GM10266 (cell line): ENCODE measurements around the gene PTPRT.

Source experiments
- DNase-seq: peaks from one replicate; pipeline ENCODE4 v3.0.0; 2012; ENCODE audit errors: extremely low spot score
- TF ChIP-seq, protein P1 (sequence below): IDR thresholded peaks from 2 replicates; pipeline ENCODE4 v1.5.1; 2012; ENCODE audit warnings: mild to moderate bottlenecking, low read depth; ENCODE audit not compliant: control insufficient read depth, insufficient read depth; ENCODE audit errors: missing control alignments

PTPRT gene

DNA sequence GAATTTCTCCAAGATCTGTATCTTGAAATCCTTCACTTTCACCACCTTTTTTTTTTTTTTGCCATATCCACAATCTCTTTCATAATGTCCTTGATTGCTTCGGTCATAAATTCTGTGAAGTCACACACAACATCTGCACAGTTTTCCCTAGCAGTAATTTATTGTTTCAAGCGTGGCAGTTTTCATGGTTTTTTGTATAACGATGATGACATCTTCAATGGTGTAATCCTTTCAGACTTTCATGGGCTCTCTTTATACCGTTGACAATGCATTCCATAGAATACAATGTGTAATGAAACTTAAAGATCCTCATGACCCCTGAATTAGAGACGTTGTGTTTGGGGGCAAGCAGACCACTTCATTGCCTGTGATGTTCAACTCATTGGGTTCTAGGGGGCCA is 693.1 kb downstream of the PTPRT start:
- TF ChIP-seq, protein P1, sequence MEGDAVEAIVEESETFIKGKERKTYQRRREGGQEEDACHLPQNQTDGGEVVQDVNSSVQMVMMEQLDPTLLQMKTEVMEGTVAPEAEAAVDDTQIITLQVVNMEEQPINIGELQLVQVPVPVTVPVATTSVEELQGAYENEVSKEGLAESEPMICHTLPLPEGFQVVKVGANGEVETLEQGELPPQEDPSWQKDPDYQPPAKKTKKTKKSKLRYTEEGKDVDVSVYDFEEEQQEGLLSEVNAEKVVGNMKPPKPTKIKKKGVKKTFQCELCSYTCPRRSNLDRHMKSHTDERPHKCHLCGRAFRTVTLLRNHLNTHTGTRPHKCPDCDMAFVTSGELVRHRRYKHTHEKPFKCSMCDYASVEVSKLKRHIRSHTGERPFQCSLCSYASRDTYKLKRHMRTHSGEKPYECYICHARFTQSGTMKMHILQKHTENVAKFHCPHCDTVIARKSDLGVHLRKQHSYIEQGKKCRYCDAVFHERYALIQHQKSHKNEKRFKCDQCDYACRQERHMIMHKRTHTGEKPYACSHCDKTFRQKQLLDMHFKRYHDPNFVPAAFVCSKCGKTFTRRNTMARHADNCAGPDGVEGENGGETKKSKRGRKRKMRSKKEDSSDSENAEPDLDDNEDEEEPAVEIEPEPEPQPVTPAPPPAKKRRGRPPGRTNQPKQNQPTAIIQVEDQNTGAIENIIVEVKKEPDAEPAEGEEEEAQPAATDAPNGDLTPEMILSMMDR, result no peak
- DNase-seq, result no peak

DNA sequence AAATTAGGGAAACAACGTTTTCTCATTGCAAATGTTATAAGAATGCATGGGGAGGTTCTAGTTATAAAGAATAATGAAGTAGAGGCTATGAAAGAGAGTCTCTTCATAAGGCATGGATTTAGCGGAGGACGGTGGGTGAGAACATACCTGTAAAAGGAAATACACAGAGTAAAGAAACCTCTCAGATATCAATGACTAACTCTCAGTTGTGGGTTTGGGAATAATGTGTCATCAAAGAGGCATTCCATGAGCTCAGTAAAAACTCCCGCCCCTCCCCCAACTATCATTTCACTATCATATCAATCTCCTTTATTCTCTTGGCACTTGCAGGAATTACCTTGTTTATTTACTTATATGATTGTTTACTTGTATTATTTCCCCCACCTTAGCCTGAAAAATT is 695.4 kb downstream of the PTPRT start:
- no peak for DNase-seq
- TF ChIP-seq, protein P1, result no peak

DNA sequence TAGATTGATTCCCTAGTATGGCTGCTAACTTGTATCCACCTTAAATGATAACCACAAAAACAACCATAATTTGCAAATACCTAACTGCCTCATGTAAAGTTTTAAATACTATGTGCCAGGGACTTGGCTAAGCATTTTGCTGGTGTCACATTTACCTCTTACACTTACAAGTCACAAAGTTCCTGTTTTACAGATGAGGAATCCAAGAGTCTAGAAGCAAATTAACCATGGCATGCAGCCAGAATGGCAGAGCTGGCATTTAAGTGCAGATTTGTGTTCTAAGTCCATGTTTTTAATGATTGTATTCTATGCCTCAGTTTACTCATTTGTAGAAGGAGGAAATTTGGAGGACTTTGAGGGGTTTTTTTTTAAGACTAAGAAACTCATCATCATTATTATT is 696.7 kb downstream of the PTPRT start:
- TF ChIP-seq, protein P1, result no peak
- no peak for DNase-seq

DNA sequence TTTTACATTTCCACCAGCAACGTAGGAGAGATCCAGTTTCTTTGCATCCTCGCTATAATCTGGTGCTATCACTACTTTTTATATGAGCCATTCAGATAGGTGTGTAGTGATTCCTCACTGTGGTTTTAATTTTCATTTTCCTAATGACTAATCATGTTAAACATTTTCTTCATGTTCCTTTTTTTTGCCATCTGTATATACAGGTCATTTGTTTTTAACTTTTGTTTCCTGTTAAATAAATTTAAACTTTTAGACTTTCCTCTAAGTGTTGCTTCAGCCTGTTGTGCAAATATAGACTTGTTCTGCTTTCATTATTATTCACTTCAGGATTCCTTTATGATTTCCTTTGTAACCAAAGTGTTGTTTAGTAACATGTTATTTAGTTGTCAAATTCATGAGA is 697.4 kb downstream of the PTPRT start:
- DNase-seq, result no peak
- TF ChIP-seq, protein P1, result no peak

DNA sequence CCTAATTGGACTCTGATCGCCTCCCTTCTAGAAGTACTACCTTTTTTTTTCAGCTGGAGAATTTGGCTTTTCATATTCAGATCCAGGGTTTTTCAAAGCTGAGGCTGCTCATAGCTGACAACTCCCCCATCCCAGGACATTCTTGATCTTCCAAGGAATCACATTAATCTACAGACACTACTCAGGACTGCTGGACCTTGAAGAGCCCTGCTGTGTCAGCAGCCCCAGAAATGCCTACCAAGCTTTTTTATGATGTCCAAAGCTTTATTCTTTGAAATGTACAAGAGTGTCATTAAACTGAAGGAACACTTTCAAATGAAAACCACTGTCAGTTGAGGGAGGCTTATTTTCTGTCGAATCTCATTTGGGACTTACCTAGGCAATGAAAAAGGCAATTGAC is 704.1 kb downstream of the PTPRT start:
- TF ChIP-seq, protein P1, result no peak
- DNase-seq, result no peak

DNA sequence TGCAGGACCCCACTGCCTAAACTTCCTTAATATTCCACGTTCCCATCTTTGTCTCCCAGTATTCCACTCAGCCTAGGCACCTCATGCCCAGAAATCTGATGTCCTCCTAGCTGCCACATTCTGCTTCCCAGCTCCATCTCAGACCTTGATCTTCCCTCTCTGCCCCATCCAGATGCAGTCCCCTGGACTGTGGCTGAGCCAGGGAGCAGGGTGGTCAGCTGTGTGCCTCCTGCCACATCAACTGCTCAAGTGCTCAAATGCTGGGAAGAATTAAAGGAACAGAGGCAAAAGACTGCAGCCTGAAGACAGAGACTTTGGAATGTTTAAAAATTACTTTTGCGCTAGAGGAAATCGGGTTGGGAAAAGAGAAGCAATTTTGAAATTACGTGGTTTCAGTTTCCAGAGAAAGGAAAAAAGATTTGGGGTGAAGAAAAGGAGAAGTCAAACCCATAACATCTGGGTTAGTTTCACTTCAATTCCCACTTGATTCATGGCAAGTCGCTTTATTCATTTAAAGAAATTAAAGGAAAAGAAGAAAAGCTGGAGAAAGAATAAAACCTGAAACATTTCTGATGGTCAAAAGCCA is 704.8 kb downstream of the PTPRT start:
- no peak for DNase-seq
- TF ChIP-seq, protein P1, result no peak

DNA sequence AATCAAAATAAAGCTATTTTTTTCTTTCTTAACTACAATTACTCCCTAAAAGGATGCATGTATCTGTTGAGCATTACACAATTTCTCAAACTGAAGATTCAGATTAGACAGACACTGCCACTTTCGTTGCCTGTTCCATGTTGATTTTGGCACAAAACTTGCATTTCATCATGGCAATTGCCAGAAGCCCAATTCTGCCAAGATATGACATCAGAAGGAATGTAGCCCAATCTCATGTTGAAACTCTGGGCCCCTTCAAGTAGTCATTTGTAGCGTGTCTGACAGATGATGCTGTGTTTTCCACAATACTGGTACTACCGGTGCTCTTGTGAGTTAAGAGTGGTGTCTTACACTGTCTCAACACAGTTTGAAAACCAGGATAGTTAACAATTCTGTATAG is 705.4 kb downstream of the PTPRT start:
- no peak for DNase-seq
- TF ChIP-seq, protein P1, result no peak
